ENCODE results near the gene PSD4.

PSD4 gene

DNA sequence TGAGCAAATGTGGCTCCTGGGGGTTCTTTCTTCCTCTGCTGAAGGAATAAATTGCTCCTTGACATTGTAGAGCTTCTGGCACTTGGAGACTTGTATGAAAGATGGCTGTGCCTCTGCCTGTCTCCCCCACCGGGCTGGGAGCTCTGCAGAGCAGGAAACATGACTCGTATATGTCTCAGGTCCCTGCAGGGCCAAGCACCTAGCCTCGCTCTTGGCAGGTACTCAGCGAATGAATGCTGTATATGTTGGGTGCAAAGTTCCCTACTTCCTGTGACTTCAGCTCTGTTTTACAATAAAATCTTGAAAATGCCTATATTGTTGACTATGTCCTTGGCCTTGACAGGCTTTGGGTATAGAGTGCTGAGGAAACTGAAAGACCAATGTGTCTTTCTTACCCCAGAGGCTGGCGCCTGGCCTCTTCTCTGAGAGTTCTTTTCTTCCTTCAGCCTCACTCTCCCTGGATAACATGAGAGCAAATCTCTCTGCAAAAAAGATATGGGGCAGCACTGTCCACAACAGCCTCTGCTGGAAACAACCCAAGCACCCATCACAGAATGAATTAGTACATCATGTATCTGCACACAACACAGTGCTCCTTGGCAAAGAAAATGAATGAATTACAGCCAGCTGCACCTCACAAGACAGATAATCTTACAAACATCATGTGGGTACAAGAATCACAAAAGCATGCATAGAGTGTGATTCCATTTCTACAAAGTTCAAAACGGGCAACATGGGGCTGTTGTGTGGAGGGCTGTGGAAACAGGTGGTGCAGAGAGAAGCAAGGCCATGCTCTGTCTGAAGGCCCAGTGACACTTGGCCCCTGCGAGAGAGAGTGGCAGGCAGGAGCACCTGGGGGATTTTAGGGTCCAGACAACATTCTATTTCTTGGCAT, 39.8 kb upstream of the PSD4 start:
- WGBS, 2 experiments (ENCODE audit: insufficient coverage in 2 of 2) = 63 to 73% methylated on average over 3 to 6 of the region's 7 CpGs

DNA sequence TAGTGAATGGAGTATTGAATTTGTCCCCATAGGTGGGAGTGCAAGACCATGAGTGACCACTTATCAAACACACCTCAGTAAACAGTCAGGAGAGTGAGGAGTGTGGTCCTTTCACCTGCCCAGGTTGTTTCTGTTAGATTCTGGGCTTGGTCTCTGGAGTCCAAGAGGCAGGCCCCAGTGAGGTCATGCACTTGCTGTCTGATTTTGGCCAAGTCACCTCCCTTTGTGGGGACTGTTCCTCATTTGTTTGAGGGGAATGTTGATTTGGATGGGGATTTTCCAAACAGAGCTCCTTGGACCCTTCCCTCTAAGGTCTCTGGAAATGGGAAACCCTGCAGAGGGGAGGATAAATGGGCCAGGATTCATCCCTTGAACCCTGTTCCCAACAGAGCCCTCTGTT, 39.1 kb upstream of the PSD4 start:
- Histone ChIP-seq H3K27ac (ENCODE audit: low read depth, low read length, severe bottlenecking) (no peak overlapping the region), H3K4me3 (ENCODE audit: extremely low read depth, insufficient read depth, low read length, poor library complexity, severe bottlenecking) (no peak overlapping the region), H3K36me3 (ENCODE audit: control insufficient read depth, insufficient read depth, low read length) (no peaks in the 10 kb centered on the region), H3K4me1 (ENCODE audit: control insufficient read depth, insufficient read depth, low read length, poor library complexity, severe bottlenecking) (peaks cover 4% of the 10 kb centered on the region), H3K9me3 (ENCODE audit: control insufficient read depth, low read length) (no peaks in the 10 kb centered on the region)

More for the DNA sequence above, 39.8 kb upstream of the PSD4 start:
- H3K36me3 ChIP-seq (ENCODE audit: control insufficient read depth, insufficient read depth, low read length) = no peaks in the 10 kb centered on the region
- H3K27ac ChIP-seq (ENCODE audit: low read depth, low read length, severe bottlenecking) = no peak overlapping the region
- H3K4me1 ChIP-seq (ENCODE audit: control insufficient read depth, insufficient read depth, low read length, poor library complexity, severe bottlenecking) = peaks cover 4% of the 10 kb centered on the region
- no peaks in the 10 kb centered on the region for H3K9me3 ChIP-seq (ENCODE audit: control insufficient read depth, low read length)
- no peak overlapping the region for H3K4me3 ChIP-seq (ENCODE audit: extremely low read depth, insufficient read depth, low read length, poor library complexity, severe bottlenecking)

DNA sequence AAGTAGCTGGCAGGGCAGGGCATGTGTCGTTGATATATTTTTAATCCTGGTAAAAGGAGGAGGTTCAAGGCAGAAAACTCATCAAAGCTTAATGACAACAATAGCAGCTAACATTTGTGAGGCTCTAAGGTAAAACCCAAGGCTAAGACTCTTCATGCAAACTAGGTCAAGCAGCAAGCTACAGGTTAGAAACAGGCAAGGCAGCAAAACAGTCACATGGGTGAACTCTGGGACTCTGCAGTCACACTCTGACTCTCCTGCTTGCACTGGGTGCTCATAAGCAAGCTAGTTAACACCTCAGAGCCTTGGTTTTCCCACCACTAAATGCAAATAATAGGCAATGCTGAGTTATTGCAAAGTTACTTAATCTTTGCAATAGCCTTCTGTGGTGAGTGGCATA, 38.5 kb upstream of the PSD4 start:
- no peak overlapping the region for H3K27ac ChIP-seq (ENCODE audit: low read depth, low read length, severe bottlenecking)
- H3K4me1 ChIP-seq (ENCODE audit: control insufficient read depth, insufficient read depth, low read length, poor library complexity, severe bottlenecking) = peaks cover 4% of the 10 kb centered on the region
- no peaks in the 10 kb centered on the region for H3K36me3 ChIP-seq (ENCODE audit: control insufficient read depth, insufficient read depth, low read length)
- no CpG with 5 or more reads among the region's 1 CpG for WGBS, 2 experiments (ENCODE audit: insufficient coverage in 2 of 2)
- no peaks in the 10 kb centered on the region for H3K9me3 ChIP-seq (ENCODE audit: control insufficient read depth, low read length)
- H3K4me3 ChIP-seq (ENCODE audit: extremely low read depth, insufficient read depth, low read length, poor library complexity, severe bottlenecking) = no peak overlapping the region

- H3K9me3 ChIP-seq (ENCODE audit: control insufficient read depth, low read length) = no peaks in the 10 kb centered on the region
- H3K4me1 ChIP-seq (ENCODE audit: control insufficient read depth, insufficient read depth, low read length, poor library complexity, severe bottlenecking) = peaks cover 4% of the 10 kb centered on the region
- H3K27ac ChIP-seq (ENCODE audit: low read depth, low read length, severe bottlenecking) = no peak overlapping the region
- no peak overlapping the region for H3K4me3 ChIP-seq (ENCODE audit: extremely low read depth, insufficient read depth, low read length, poor library complexity, severe bottlenecking)
- 43 to 45% methylated on average over 7 of the region's 8 CpGs for WGBS, 2 experiments (ENCODE audit: insufficient coverage in 2 of 2)
- H3K36me3 ChIP-seq (ENCODE audit: control insufficient read depth, insufficient read depth, low read length) = no peaks in the 10 kb centered on the region
Observed at GRCh38 chr2:113136828-113137775, 36.7 kb upstream of the PSD4 start.

- no peak overlapping the region for H3K27ac ChIP-seq (ENCODE audit: low read depth, low read length, severe bottlenecking)
- H3K4me1 ChIP-seq (ENCODE audit: control insufficient read depth, insufficient read depth, low read length, poor library complexity, severe bottlenecking) = peaks cover 4% of the 10 kb centered on the region
- WGBS, 2 experiments (ENCODE audit: insufficient coverage in 2 of 2) = no CpG with 5 or more reads among the region's 1 CpG
- H3K36me3 ChIP-seq (ENCODE audit: control insufficient read depth, insufficient read depth, low read length) = no peaks in the 10 kb centered on the region
- H3K9me3 ChIP-seq (ENCODE audit: control insufficient read depth, low read length) = no peaks in the 10 kb centered on the region
- H3K4me3 ChIP-seq (ENCODE audit: extremely low read depth, insufficient read depth, low read length, poor library complexity, severe bottlenecking) = no peak overlapping the region
Observed at GRCh38 chr2:113137827-113138226, 35.9 kb upstream of the PSD4 start.

DNA sequence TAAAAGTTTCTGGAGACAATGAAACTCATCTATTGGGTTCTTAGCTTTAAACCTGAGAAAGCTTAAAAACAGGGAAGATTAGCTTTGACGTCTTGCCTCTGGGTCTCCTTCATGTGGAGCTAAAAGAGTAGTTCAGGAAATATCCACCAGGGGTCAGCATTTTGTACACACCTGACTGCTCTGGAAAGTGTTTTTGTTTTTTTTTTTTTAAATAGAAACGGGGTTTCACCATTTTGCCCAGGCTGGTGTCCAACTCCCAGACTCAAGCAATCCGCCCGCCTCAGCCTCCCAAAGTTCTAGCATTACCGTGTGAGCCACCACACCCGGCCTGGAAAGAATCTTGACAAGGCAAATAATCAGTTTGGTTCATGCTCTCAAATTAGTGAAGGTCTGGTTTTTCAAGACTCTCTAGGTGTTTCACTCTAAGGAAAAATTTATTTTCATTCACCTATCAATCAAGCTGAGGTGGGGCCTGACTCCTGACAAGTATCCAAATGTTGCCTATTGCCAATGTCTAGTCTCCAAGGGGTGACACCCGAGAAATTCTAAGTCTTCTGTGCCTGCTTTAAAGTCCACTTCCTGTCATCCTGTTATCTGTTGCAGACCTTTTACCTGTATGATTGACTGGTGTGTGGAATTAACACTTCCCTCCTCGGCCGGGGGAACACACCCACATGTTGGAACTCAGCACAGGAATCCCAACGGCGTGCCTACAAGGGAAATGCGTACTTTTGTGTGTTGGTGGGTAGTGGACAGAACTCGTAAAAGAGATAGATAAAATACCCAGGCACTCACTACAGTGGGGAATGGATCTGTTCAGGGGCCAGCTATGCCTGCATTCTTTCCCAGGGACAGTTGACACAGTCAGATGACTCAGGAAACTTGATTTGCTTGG, 35.1 kb upstream of the PSD4 start:
- H3K9me3 ChIP-seq (ENCODE audit: control insufficient read depth, low read length) = no peaks in the 10 kb centered on the region
- 57 to 61% methylated on average over 10 of the region's 13 CpGs for WGBS, 2 experiments (ENCODE audit: insufficient coverage in 2 of 2)
- H3K36me3 ChIP-seq (ENCODE audit: control insufficient read depth, insufficient read depth, low read length) = no peaks in the 10 kb centered on the region
- H3K4me1 ChIP-seq (ENCODE audit: control insufficient read depth, insufficient read depth, low read length, poor library complexity, severe bottlenecking) = peaks cover 4% of the 10 kb centered on the region
- H3K27ac ChIP-seq (ENCODE audit: low read depth, low read length, severe bottlenecking) = no peak overlapping the region
- no peak overlapping the region for H3K4me3 ChIP-seq (ENCODE audit: extremely low read depth, insufficient read depth, low read length, poor library complexity, severe bottlenecking)

DNA sequence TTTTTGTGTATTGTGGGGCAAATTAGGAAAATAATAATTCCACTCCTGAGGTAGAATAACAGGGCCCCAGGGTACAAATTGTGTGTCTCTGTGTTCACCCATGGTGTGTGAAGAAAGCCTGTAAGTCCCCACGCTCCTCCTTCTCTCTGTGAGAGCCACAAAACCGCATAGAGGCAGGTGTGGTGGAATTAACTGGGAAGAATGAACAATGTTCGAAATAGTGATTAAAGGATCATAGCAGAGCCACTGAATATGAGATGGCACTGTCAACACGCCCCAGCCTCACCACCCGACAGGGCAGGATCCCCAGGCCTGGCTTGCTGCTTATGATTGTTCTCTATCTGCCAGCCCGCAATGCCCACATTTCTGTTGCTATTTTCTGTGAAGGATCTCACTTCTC, 32.3 kb upstream of the PSD4 start:
- 93 to 96% methylated on average over 5 of the region's 6 CpGs for WGBS, 2 experiments (ENCODE audit: insufficient coverage in 2 of 2)
- H3K4me3 ChIP-seq (ENCODE audit: extremely low read depth, insufficient read depth, low read length, poor library complexity, severe bottlenecking) = no peak overlapping the region

GRCh38 chr2:113142290-113142689, 31.5 kb upstream of the PSD4 start:
- Histone ChIP-seq H3K4me3 (ENCODE audit: extremely low read depth, insufficient read depth, low read length, poor library complexity, severe bottlenecking) (no peak overlapping the region), H3K4me1 (ENCODE audit: control insufficient read depth, insufficient read depth, low read length, poor library complexity, severe bottlenecking) (peaks cover 4% of the 10 kb centered on the region), H3K27ac (ENCODE audit: low read depth, low read length, severe bottlenecking) (no peak overlapping the region), H3K9me3 (ENCODE audit: control insufficient read depth, low read length) (no peaks in the 10 kb centered on the region), H3K36me3 (ENCODE audit: control insufficient read depth, insufficient read depth, low read length) (no peaks in the 10 kb centered on the region)
- WGBS, 2 experiments (ENCODE audit: insufficient coverage in 2 of 2) = 100% methylated on average over 1 of the region's 2 CpGs; no CpG with 5 or more reads in 1 of the 2 experiments

More for the DNA sequence above, 32.3 kb upstream of the PSD4 start:
- Histone ChIP-seq H3K27ac (ENCODE audit: low read depth, low read length, severe bottlenecking) (no peak overlapping the region), H3K4me1 (ENCODE audit: control insufficient read depth, insufficient read depth, low read length, poor library complexity, severe bottlenecking) (peaks cover 4% of the 10 kb centered on the region), H3K9me3 (ENCODE audit: control insufficient read depth, low read length) (no peaks in the 10 kb centered on the region), H3K36me3 (ENCODE audit: control insufficient read depth, insufficient read depth, low read length) (no peaks in the 10 kb centered on the region)

DNA sequence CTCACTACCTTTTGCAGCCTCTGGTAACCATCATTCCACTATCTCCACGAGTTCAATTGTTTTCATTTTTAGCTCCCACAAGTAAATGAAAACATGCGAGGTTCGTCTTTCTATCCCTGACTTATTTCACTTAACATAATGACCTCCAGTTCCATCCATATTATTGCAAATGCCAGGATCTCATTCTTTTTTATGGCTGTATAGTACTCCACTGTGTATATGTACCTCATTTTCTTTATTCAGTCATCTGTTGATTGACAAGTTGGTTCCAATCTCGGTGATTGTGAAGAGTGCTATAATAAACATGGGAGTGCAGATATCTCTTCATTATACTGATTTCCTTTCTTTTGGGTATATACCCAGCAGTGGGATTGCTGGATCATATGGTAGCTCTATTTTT, 29.5 kb upstream of the PSD4 start:
- 88 to 92% methylated on average over 3 of the region's 4 CpGs for WGBS, 2 experiments (ENCODE audit: insufficient coverage in 2 of 2)
- Histone ChIP-seq H3K9me3 (ENCODE audit: control insufficient read depth, low read length) (no peaks in the 10 kb centered on the region), H3K27ac (ENCODE audit: low read depth, low read length, severe bottlenecking) (no peak overlapping the region), H3K4me1 (ENCODE audit: control insufficient read depth, insufficient read depth, low read length, poor library complexity, severe bottlenecking) (no peaks in the 10 kb centered on the region), H3K4me3 (ENCODE audit: extremely low read depth, insufficient read depth, low read length, poor library complexity, severe bottlenecking) (no peak overlapping the region), H3K36me3 (ENCODE audit: control insufficient read depth, insufficient read depth, low read length) (no peaks in the 10 kb centered on the region)

All from mesodermal cell (in vitro differentiated cells).